NB4 (cell line): ENCODE data around the gene PJA1.

ENCODE experiments used
- CTCF ChIP-seq: IDR thresholded peaks from one replicate; pipeline ENCODE4 v1.5.1; 2012; ENCODE audit warnings: low read depth, low read length
- MAX ChIP-seq: IDR thresholded peaks from 2 replicates; pipeline ENCODE4 v1.6.1; 2011; ENCODE audit warnings: low read depth, low read length
- MYC ChIP-seq: IDR thresholded peaks from 2 replicates; pipeline ENCODE4 v1.6.1; 2011; ENCODE audit warnings: low read depth, low read length
- POLR2A ChIP-seq: IDR thresholded peaks from 2 replicates; pipeline ENCODE4 v1.6.1; 2011; ENCODE audit warnings: mild to moderate bottlenecking; ENCODE audit not compliant: insufficient read length; ENCODE audit errors: extremely low read depth

- TF ChIP-seq POLR2A = no peak
- no peak for TF ChIP-seq CTCF
- TF ChIP-seq MAX = no peak
- no peak for TF ChIP-seq MYC
Measured at GRCh38 chrX:69142788-69143469, 22.3 kb downstream of the PJA1 start.
